Heart right ventricle (tissue), 16 donors: ENCODE results near the gene FUZ. TPM values are rescaled to one million over a fixed set of nuclear protein-coding genes. Genes with fewer than 3 reads are reported as not detected.

ENCODE experiments used
- ATAC-seq, 8 donors: fragments of 200-7000 bp; cut with Tn5 transposase; one replicate each; pipeline ENCODE4 v1.9.1; 2020; ENCODE audit warnings: mild to moderate bottlenecking in 8 of 8, moderate library complexity in 8 of 8, moderate number of reproducible peaks in 1 of 8
- DNase-seq, 2 donors: peaks; one replicate each; pipeline ENCODE4 v3.0.0-alpha.2; 2020
- H3K27ac ChIP-seq, 10 donors: fragments of 200-600 bp; sonication (generic) in 2 of 10; one replicate each; pipeline versions ENCODE4 v1.5.0 to v1.8.0; 2020 to 2022; ENCODE audit warnings: mild to moderate bottlenecking in 3 of 10
- H3K27me3 ChIP-seq, 7 donors: fragments of 200-600 bp; one replicate each; pipeline ENCODE4 v1.8.0; 2021 to 2022; ENCODE audit warnings: mild to moderate bottlenecking in 2 of 7
- H3K36me3 ChIP-seq, 9 donors: fragments of 200-600 bp; sonication (generic) in 1 of 9; one replicate each; pipeline versions ENCODE4 v1.5.0 to v1.8.0; 2020 to 2022; ENCODE audit warnings: mild to moderate bottlenecking in 2 of 9
- H3K4me1 ChIP-seq, 9 donors: fragments of 200-600 bp; sonication (generic) in 1 of 9; one replicate each; pipeline versions ENCODE4 v1.5.0 to v1.8.0; 2020 to 2022; ENCODE audit warnings: mild to moderate bottlenecking in 4 of 9
- H3K4me3 ChIP-seq, 10 donors: fragments of 200-600 bp; sonication (generic) in 2 of 10; one replicate each; pipeline versions ENCODE4 v1.5.0 to v1.8.0; 2020 to 2022; ENCODE audit warnings: mild to moderate bottlenecking in 7 of 10, moderate library complexity in 2 of 10
- H3K9me3 ChIP-seq, 11 donors: fragments of 200-600 bp in 10 of 11; sonication (generic) in 2 of 11; one replicate each; pipeline versions ENCODE4 v1.5.0 to v1.8.0; 2013 to 2022; ENCODE audit warnings: mild to moderate bottlenecking in 2 of 11, control low read depth in 1 of 11, moderate library complexity in 1 of 11
- CTCF ChIP-seq, 9 donors: fragments of 200-600 bp; sonication (generic) in 2 of 9; IDR thresholded peaks; one replicate each; pipeline versions ENCODE4 v1.5.0 to v1.8.0; 2021 to 2022; ENCODE audit warnings: antibody characterized with exemption in 9 of 9, mild to moderate bottlenecking in 5 of 9, moderate library complexity in 1 of 9
- WGBS, 2 donors: extraction: QIAGEN DNeasy Blood & Tissue Kit; methylation state at CpG; one replicate each; pipeline ENCODE4 v1.1.7; 2013; ENCODE audit warnings: inconsistent platforms in 1 of 2; 5-methylcytosine and 5-hydroxymethylcytosine counted together
- intact Hi-C, 10 donors: fragments of 100-400 bp; cut with DNase I; formaldehyde crosslinking; loops; one replicate each; pipeline versions ENCODE4 v1.11.1 to v1.14.2; 2022
- long read RNA-seq, 3 donors: library from polyadenylated mRNA; unstranded; transcript quantifications; one replicate each; pipeline ENCODE4 v2.0.0, GENCODE V29; 2020 to 2021
- polyA plus RNA-seq, 2 donors: library from polyadenylated mRNA; stranded (reverse); fragments of 200-250 nt; gene quantifications; one replicate each; pipeline ENCODE4 v1.2.3, GENCODE V29; 2013
- total RNA-seq, 10 donors: library from RNA; stranded (reverse); fragmentation: NEBNext Ultra II Directional in 3 of 10; extraction: Animal tissue kit (Norgen Biotek cat#: 25700) in 3 of 10; gene quantifications; one replicate each; pipeline versions ENCODE4 v1.2.1 to v1.2.4, GENCODE V29; 2021 to 2023
- donor health status: Arrhythmogenic right ventricular cardiomyopathy.
- donor health status: ischemic (EF 13 %, LVEDD 7.1; RV severe dilation, severe dysfunction).
- donor health status: healthy with polysubstance abuse.
- donor health status: DM: no; HTN: yes; CAD: no.
- donor health status: DM: no; HTN: no; CAD: no.
- donor health status: ischemic (EF 25% LVEDD 6.9; RV normal size, moderate dysfunction).
- donor health status: ischemic (EF 25% LVEDD 5.7; RV mildly dilated, moderate dysfunction).
- donor health status: healthy.
- donor health status: DM: yes; HTN: yes; CAD: no.
- donor health status: Ischemic cardiomyopathy.
- donor health status: ischemic (EF 35%, LVEDD 5.7; RV mildly dilated, moderate dysfunction).
- donor health status: nonischemic (EF 11% LVEDD 7.7; RV severe dilation, severe dysfunction).
- donor health status: DM: yes; HTN: yes; CAD: no.
- donor health status: PGD.
- donor health status: ischemic (EF 29% LVEDD 5.4; RV normal size, mild dysfunction).
- donor health status: nonischemic (EF 23%, LVEDD 6.1; RV moderate dilation, normal function).

The FUZ gene
- 10 to 100 TPM; 11.4 to 20.8 (median 14.4) TPM for total RNA-seq
- 10 to 100 TPM; 16.4 to 24.1 TPM for polyA plus RNA-seq
- long read RNA-seq, donor 1, transcript FUZ-201 (11 exons, 1,675 nt) = major isoform, 6 of 29 reads
- long read RNA-seq, donor 1, partial matches to known transcripts = 5 of 29 reads
- long read RNA-seq, donor 1, other reads (novel, unspliced or antisense) = 16 of 29 reads
- long read RNA-seq, donor 2, transcript FUZ-201 (11 exons, 1,675 nt) = major isoform, 13 of 44 reads
- long read RNA-seq, donor 2, partial matches to known transcripts = 8 of 44 reads
- long read RNA-seq, donor 2, other reads (novel, unspliced or antisense) = 15 of 44 reads
- long read RNA-seq, donor 3, transcript FUZ-201 (11 exons, 1,675 nt) = major isoform, 10 of 47 reads
- long read RNA-seq, donor 3, partial matches to known transcripts = 4 of 47 reads
- long read RNA-seq, donor 3, other reads (novel, unspliced or antisense) = 31 of 47 reads

DNA sequence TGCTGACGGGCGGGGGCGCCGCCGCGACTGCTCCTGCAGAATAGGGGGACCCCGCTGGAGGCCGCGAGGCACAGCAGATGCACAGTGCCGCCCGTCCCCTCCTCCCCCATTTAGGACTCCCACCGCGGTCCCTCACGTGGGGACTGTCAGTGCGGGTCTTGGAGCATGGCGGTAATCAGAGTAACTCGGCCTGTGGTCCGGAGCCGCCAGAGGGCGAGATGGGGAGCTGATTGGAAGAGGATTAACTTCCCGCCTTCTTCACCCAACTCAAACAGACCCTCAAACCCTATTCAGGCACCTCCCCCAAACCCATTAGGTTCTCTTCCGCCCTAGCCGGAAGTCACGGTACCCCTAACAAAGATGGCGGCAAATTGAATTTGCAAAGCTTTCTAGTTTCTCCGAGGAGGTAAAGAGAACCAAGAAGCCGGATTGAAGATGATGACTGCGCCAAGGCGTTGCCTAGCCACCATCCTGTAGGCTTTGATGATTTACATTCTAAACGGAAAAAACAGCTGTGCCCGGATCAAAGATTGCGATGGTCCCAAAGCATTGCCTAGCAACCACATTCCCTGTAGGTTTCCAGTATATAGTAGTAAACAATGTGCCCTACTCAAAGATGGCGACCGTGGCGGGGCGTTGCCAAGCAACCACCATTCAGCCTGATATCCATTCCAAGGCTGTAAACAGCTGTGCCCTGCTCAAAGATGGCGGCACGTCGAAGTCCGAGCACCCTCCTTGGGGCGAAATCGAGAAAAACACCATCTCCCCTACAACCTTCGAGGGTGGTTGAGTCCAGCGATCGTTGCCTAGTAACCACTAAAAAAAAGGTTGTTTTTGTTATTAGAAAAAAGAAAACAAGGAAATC, at the start of gene FUZ:
TSS of gene FUZ (minus strand) at position 296 of the 865 bp plus-strand sequence. CDS start at position 110, 186 bp downstream.
- Histone ChIP-seq H3K4me3 (peak within 1 kb of the TSS; percentile 42 to 86 (median 64)), H3K36me3 (no peaks in the 10 kb centered on the region), H3K9me3 (no peaks in the 10 kb centered on the region), H3K4me1 (peaks cover 8 to 47% (median 32%) of the 10 kb centered on the region in 9 donors), H3K27ac (peak within 1 kb of the TSS; percentile 79 to 95 (median 88)), H3K27me3 (no peaks in the 10 kb centered on the region)
- intact Hi-C loops = loop anchor here in 5 of 10 donors (1.0 to 5.0 kb wide), 4 partner anchors 39 to 64 kb away; partner anchors contain the start of genes PTOV1 (in 3 of the 5), AKT1S1 (in 1 of the 5), AP2A1 (in 1 of the 5) and TBC1D17 (in 1 of the 5)
- TF ChIP-seq CTCF (IDR thresholded peaks at IDR 0.05) = peak in 6 of 9 donors; percentile 15 to 60 (median 42)
- 0% methylated on average over 45 of the region's 45 CpGs for WGBS, 2 donors
- ATAC-seq = peak; percentile 73 to 87 (median 78)
- DNase-seq = peak; percentile 94 to 98

- Histone ChIP-seq H3K9me3 (no peaks in the 10 kb centered on the region), H3K36me3 (peaks cover 0 to 74% (median 25%) of the 10 kb centered on the region in 9 donors), H3K4me3 (no peak overlapping the region), H3K4me1 (peaks cover 12 to 30% (median 24%) of the 10 kb centered on the region in 9 donors), H3K27me3 (no peaks in the 10 kb centered on the region), H3K27ac (no peak overlapping the region)
- no peak for DNase-seq
- WGBS, 2 donors = 56 to 73% methylated on average over 49 of the region's 49 CpGs
- no peak for ATAC-seq
- intact Hi-C loops = loop anchor here in 1 of 10 donors (10.0 kb wide), 1 partner anchor 348 kb away; the partner anchor contains the start of gene FCGRT
- TF ChIP-seq CTCF (IDR thresholded peaks at IDR 0.05) = peak in 1 of 9 donors; percentile 4
These were observed 49.5 kb upstream of the FUZ start for GRCh38 chr19:49862391-49863253.

- 80 to 85% methylated on average over 59 to 60 of the region's 60 CpGs for WGBS, 2 donors
- H3K27ac ChIP-seq = no peak overlapping the region
- no peaks in the 10 kb centered on the region for H3K27me3 ChIP-seq
- H3K36me3 ChIP-seq = peaks cover 0 to 82% (median 32%) of the 10 kb centered on the region in 9 donors
- H3K4me3 ChIP-seq = no peak overlapping the region
- TF ChIP-seq CTCF (IDR thresholded peaks at IDR 0.05) = no peak
- intact Hi-C loops = loop anchor here in 1 of 10 donors (10.0 kb wide), 1 partner anchor 347 kb away; the partner anchor contains the start of gene FCGRT
- H3K9me3 ChIP-seq = no peaks in the 10 kb centered on the region
- H3K4me1 ChIP-seq = peaks cover 12 to 29% (median 22%) of the 10 kb centered on the region in 9 donors
- ATAC-seq (no peak), DNase-seq (peak in 1 of 2 donors; percentile 4)
These were observed 48.7 kb upstream of the FUZ start for GRCh38 chr19:49861541-49862378.
